Psoas muscle (tissue), 8 donors: ENCODE measurements around the gene HPS3. TPM values are rescaled to one million over a fixed set of nuclear protein-coding genes. Genes with fewer than 3 reads are reported as not detected.

ENCODE experiments used
- ATAC-seq, 4 donors: fragments of 200-7000 bp; cut with Tn5 transposase; one replicate each; pipeline ENCODE4 v1.9.1; 2020; ENCODE audit warnings: moderate library complexity in 3 of 4, mild to moderate bottlenecking in 2 of 4
- DNase-seq, 2 donors: peaks; one replicate each; pipeline ENCODE4 v3.0.0-alpha.2; 2020
- H3K27ac ChIP-seq: fragments of 200-600 bp; one replicate; pipeline ENCODE4 v1.8.0; 2022
- H3K27me3 ChIP-seq, 3 donors: fragments of 200-600 bp in 1 of 3; one replicate each; pipeline versions ENCODE4 v1.6.1 to v1.8.0; 2013 to 2022; ENCODE audit warnings: low read length in 2 of 3, mild to moderate bottlenecking in 2 of 3, moderate library complexity in 1 of 3; ENCODE audit not compliant: insufficient read depth in 3 of 3
- H3K36me3 ChIP-seq, 2 donors: fragments of 200-600 bp in 1 of 2; one replicate each; pipeline versions ENCODE4 v1.6.1 to v1.8.0; 2013 to 2022; ENCODE audit warnings: low read depth in 1 of 2, mild to moderate bottlenecking in 1 of 2, moderate library complexity in 1 of 2; ENCODE audit not compliant: insufficient read depth in 1 of 2
- H3K4me1 ChIP-seq: fragments of 200-600 bp; one replicate; pipeline ENCODE4 v1.8.0; 2022
- H3K4me3 ChIP-seq: fragments of 200-600 bp; one replicate; pipeline ENCODE4 v1.8.0; 2022; ENCODE audit warnings: mild to moderate bottlenecking
- H3K9me3 ChIP-seq: fragments of 200-600 bp; one replicate; pipeline ENCODE4 v1.8.0; 2022
- CTCF ChIP-seq: fragments of 200-600 bp; IDR thresholded peaks from one replicate; pipeline ENCODE4 v1.8.0; 2022; ENCODE audit warnings: antibody characterized with exemption
- WGBS, 3 donors: extraction: QIAGEN DNeasy Blood & Tissue Kit; methylation state at CpG; one replicate each; pipeline versions ENCODE4 v1.1.6 to v1.1.7; 2013; 5-methylcytosine and 5-hydroxymethylcytosine counted together
- intact Hi-C, 2 donors: fragments of 100-400 bp; cut with DNase I; formaldehyde crosslinking; loops; one replicate each; pipeline versions ENCODE4 v1.11.0 to v1.14.2; 2022
- polyA plus RNA-seq, 3 donors: library from polyadenylated mRNA; stranded (reverse); fragments of 200-250 nt; gene quantifications; one replicate each; pipeline ENCODE4 v1.2.3, GENCODE V29; 2013
- total RNA-seq, 4 donors: library from RNA; stranded (reverse); fragmentation: NEBNext Ultra II Directional in 2 of 4; extraction: Animal tissue kit (Norgen Biotek cat#: 25700) in 2 of 4; gene quantifications; one replicate each; pipeline versions ENCODE4 v1.2.1 to v1.2.4, GENCODE V29; 2021 to 2023
- donor health status: healthy with polysubstance abuse.
- donor health status: DM: no; HTN: no; CAD: no; lungs with moderate emphysema.
- donor health status: Bipolar disorder and iron deficiency.
- donor health status: healthy.
- donor health status: DM: yes; HTN: yes; CAD: no.
- donor health status: DM: no; HTN: no; CAD: no.
- donor health status: DM: no; HTN: no; CAD: no.
- donor health status: DM: yes; HTN: yes; CAD: no.

The HPS3 gene
- total and polyA plus RNA-seq, 7 donors, result 2.2 to 7.3 (median 3.5) TPM

- Histone ChIP-seq H3K27me3 (no peaks in the 10 kb centered on the region), H3K4me1 (no peaks in the 10 kb centered on the region), H3K4me3 (no peak overlapping the region), H3K9me3 (no peaks in the 10 kb centered on the region), H3K27ac (no peak overlapping the region), H3K36me3 (no peaks in the 10 kb centered on the region)
- 73 to 85% (median 81%) methylated on average over 2 of the region's 2 CpGs for WGBS, 3 donors
- ATAC-seq (no peak), DNase-seq (no peak)
- intact Hi-C loops, result no loop called here
- TF ChIP-seq CTCF, result no peak
These were observed 78.0 kb downstream of the HPS3 start for GRCh38 chr3:149207475-149207874.

GRCh38 chr3:149209431-149209830, 80.0 kb downstream of the HPS3 start:
- no peak for DNase-seq
- Histone ChIP-seq H3K4me1 (no peaks in the 10 kb centered on the region), H3K4me3 (no peak overlapping the region), H3K36me3 (no peaks in the 10 kb centered on the region), H3K9me3 (no peaks in the 10 kb centered on the region), H3K27ac (no peak overlapping the region), H3K27me3 (no peaks in the 10 kb centered on the region)
- 82 to 90% (median 89%) methylated on average over 4 of the region's 4 CpGs for WGBS, 3 donors
- no peak for ATAC-seq
- intact Hi-C loops, result no loop called here
- no peak for TF ChIP-seq CTCF

GRCh38 chr3:149212386-149212785, 82.9 kb downstream of the HPS3 start:
- Histone ChIP-seq H3K4me3 (no peak overlapping the region), H3K27me3 (no peaks in the 10 kb centered on the region), H3K36me3 (no peaks in the 10 kb centered on the region), H3K4me1 (peaks cover 3% of the 10 kb centered on the region), H3K27ac (no peak overlapping the region), H3K9me3 (no peaks in the 10 kb centered on the region)
- WGBS, 3 donors, result 86 to 100% (median 92%) methylated on average over 1 of the region's 1 CpG
- no peak for TF ChIP-seq CTCF
- DNase-seq (no peak), ATAC-seq (no peak)
- intact Hi-C loops, result no loop called here

GRCh38 chr3:149214702-149215101, 85.3 kb downstream of the HPS3 start:
- intact Hi-C loops, result no loop called here
- no peaks in the 10 kb centered on the region for H3K9me3 ChIP-seq
- H3K4me3 ChIP-seq, result no peak overlapping the region
- DNase-seq (no peak), ATAC-seq (no peak)
- WGBS, 3 donors, result 75 to 87% (median 87%) methylated on average over 1 of the region's 1 CpG
- no peaks in the 10 kb centered on the region for H3K27me3 ChIP-seq
- H3K4me1 ChIP-seq, result peaks cover 3% of the 10 kb centered on the region
- no peaks in the 10 kb centered on the region for H3K36me3 ChIP-seq
- TF ChIP-seq CTCF, result no peak
- no peak overlapping the region for H3K27ac ChIP-seq

- DNase-seq (no peak), ATAC-seq (no peak)
- TF ChIP-seq CTCF, result no peak
- Histone ChIP-seq H3K27me3 (no peaks in the 10 kb centered on the region), H3K4me1 (peaks cover 3% of the 10 kb centered on the region), H3K27ac (no peak overlapping the region), H3K36me3 (no peaks in the 10 kb centered on the region), H3K4me3 (no peak overlapping the region), H3K9me3 (no peaks in the 10 kb centered on the region)
- WGBS, 3 donors, result 76 to 81% (median 79%) methylated on average over 2 of the region's 2 CpGs
- intact Hi-C loops, result no loop called here
These were observed 86.1 kb downstream of the HPS3 start for GRCh38 chr3:149215515-149215914.
